IMR-90 (cell line): ENCODE measurements around the gene DPF1.

Experiments used
- CEBPB ChIP-seq: IDR thresholded peaks from 2 replicates; pipeline ENCODE4 v1.6.1; 2012; ENCODE audit warnings: low read depth, low read length, improper control_type of control experiment
- CHD1 ChIP-seq: IDR thresholded peaks from 2 replicates; pipeline ENCODE4 v1.6.1; 2012; ENCODE audit warnings: low read depth, low read length, improper control_type of control experiment
- CTCF ChIP-seq: conservative IDR thresholded peaks from 2 replicates; pipeline ENCODE4 v1.5.1; 2012; ENCODE audit warnings: mild to moderate bottlenecking, low read depth, low read length, improper control_type of control experiment
- FOS ChIP-seq: fragments of 150-350 bp; IDR thresholded peaks from 2 replicates; pipeline ENCODE4 v1.6.1; 2016; ENCODE audit warnings: low read depth, low read length
- MAFK ChIP-seq: IDR thresholded peaks from 2 replicates; pipeline ENCODE4 v1.6.1; 2012; ENCODE audit warnings: low read depth, low read length, improper control_type of control experiment
- POLR2A ChIP-seq: IDR thresholded peaks from 2 replicates; pipeline ENCODE4 v1.6.1; 2012; ENCODE audit warnings: mild to moderate bottlenecking, low read depth, low read length
- RAD21 ChIP-seq: IDR thresholded peaks from 2 replicates; pipeline ENCODE4 v1.6.1; 2012; ENCODE audit warnings: low read length, improper control_type of control experiment
- RCOR1 ChIP-seq: IDR thresholded peaks from 2 replicates; pipeline ENCODE4 v1.6.1; 2012; ENCODE audit warnings: mild to moderate bottlenecking, low read length, improper control_type of control experiment; ENCODE audit not compliant: insufficient replicate concordance
- TF ChIP-seq, protein P1 (sequence below): fragments of 150-350 bp; IDR thresholded peaks from 2 replicates; pipeline ENCODE4 v1.6.1; 2016; ENCODE audit warnings: low read depth, mild to moderate bottlenecking, low read length, moderate library complexity, borderline replicate concordance
- TF ChIP-seq, protein P2 (sequence below): fragments of 150-350 bp; IDR thresholded peaks from 2 replicates; pipeline ENCODE4 v1.6.1; 2017; ENCODE audit warnings: mild to moderate bottlenecking, antibody characterized with exemption, low read length, low read depth

DNA sequence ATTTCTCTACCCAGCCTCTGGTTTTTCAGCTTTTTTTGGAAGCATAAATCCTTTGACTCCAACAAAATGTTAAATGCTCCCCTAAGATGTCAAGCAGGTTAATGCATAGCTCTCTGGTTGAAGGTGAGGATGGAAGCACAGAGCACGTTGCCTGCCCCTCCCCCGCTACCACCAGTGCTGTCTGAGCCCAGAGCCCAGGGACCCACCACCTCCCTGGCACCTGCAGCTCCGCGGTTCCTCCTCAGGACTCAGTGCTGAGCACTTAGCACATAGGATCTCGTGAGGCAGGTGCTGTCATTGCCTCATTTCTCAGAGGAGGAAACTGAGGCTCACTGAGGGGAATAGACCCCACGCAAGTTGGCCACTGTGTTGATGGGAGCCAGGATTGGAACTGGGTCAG lies 48.6 kb downstream of the DPF1 start:
- no peak for TF ChIP-seq MAFK
- TF ChIP-seq CTCF = no peak
- no peak for TF ChIP-seq RCOR1
- TF ChIP-seq RAD21 = no peak
- no peak for TF ChIP-seq POLR2A
- no peak for TF ChIP-seq FOS
- TF ChIP-seq, protein P1, sequence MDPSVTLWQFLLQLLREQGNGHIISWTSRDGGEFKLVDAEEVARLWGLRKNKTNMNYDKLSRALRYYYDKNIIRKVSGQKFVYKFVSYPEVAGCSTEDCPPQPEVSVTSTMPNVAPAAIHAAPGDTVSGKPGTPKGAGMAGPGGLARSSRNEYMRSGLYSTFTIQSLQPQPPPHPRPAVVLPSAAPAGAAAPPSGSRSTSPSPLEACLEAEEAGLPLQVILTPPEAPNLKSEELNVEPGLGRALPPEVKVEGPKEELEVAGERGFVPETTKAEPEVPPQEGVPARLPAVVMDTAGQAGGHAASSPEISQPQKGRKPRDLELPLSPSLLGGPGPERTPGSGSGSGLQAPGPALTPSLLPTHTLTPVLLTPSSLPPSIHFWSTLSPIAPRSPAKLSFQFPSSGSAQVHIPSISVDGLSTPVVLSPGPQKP = no peak
- no peak for TF ChIP-seq CEBPB
- TF ChIP-seq, protein P2, sequence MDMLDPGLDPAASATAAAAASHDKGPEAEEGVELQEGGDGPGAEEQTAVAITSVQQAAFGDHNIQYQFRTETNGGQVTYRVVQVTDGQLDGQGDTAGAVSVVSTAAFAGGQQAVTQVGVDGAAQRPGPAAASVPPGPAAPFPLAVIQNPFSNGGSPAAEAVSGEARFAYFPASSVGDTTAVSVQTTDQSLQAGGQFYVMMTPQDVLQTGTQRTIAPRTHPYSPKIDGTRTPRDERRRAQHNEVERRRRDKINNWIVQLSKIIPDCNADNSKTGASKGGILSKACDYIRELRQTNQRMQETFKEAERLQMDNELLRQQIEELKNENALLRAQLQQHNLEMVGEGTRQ = no peak
- TF ChIP-seq CHD1 = no peak
